ENCODE data around the gene NCKAP5. TPM values are rescaled to one million over a fixed set of nuclear protein-coding genes. Genes with fewer than 3 reads are reported as not detected.

The NCKAP5 gene
- polyA plus RNA-seq, 2 of the 4 experiments (the other 2 are of a cell fraction) = 3.0 to 4.1 TPM

GRCh38 chr2:132677661-132678060 is 890.6 kb downstream of the NCKAP5 start:
- no peak for FAIRE-seq
- Histone ChIP-seq H3K27ac (0 out of 6 replicates have a peak overlapping the region, but pooled peaks of 1 of the 2 experiments have one; percentile 22), H3K4me3 (no peak overlapping the region), H3K4me2 (no peak overlapping the region), H3K4me1 (peaks cover 9% of the 10 kb centered on the region; the same call in 1 of the 3 replicates), H3K9me3 (no peaks in the 10 kb centered on the region)
- no peak for ATAC-seq
- no peak for DNase-seq (ENCODE audit: low read depth in 1 of 2, low spot score in 1 of 2)
- WGBS (ENCODE audit: missing lambda C conversion rate) = 46% methylated on average over 5 of the region's 5 CpGs
- ChIA-PET POLR2A (no interaction called here), CTCF (interaction anchor here (0.7 to 2.5 kb wide), 8 partner anchors 8 to 1102 kb away, joined by 3 to 8 read pairs (median 4); no protein-coding TSS in a partner anchor)
- no peak for TF ChIP-seq MYC (IDR thresholded peaks at IDR 0.05; ENCODE audit: borderline replicate concordance, low read length)

DNA sequence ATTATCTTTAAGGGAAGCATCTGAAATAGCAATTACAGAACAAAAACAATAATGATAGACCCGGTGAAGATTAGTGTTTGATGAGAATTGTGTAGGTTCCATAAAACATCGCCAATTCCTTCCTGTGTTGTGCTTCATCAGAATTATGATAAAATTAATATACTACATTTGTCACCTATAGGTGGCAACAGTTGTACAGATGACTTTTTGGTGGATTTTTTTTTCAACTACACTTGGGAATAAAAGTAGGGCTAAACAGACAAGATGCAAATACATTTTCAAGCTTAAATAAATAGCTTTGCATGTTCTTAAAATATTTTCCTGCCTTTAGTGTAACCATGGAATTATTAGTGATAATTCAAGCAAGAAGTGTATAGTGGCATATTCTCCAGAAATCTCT is 891.3 kb downstream of the NCKAP5 start:
- ChIA-PET POLR2A (no interaction called here), CTCF (interaction anchor here (0.7 to 2.5 kb wide), 10 partner anchors 8 to 1103 kb away, joined by 3 to 8 read pairs (median 3); no protein-coding TSS in a partner anchor)
- no peaks in the 10 kb centered on the region for H3K9me3 ChIP-seq
- FAIRE-seq = no peak
- H3K4me2 ChIP-seq = no peak overlapping the region
- H3K27ac ChIP-seq = no peak overlapping the region
- WGBS (ENCODE audit: missing lambda C conversion rate) = 18% methylated on average over 2 of the region's 2 CpGs
- H3K4me1 ChIP-seq = peaks cover 13% of the 10 kb centered on the region
- TF ChIP-seq NPAS2 (CRISPR knock-in tag; IDR thresholded peaks at IDR 0.05; ENCODE audit: borderline replicate concordance) (no peak), GATA3 (IDR thresholded peaks at IDR 0.05; ENCODE audit: borderline replicate concordance) (no peak), KDM1A (IDR thresholded peaks at IDR 0.05; ENCODE audit: low read depth) (no peak), RFX5 (IDR thresholded peaks at IDR 0.05) (no peak), PHF8 (IDR thresholded peaks at IDR 0.05; ENCODE audit: borderline replicate concordance, low read depth) (no peak), ZSCAN20 (CRISPR knock-in tag; IDR thresholded peaks at IDR 0.05) (no peak), SMC3 (IDR thresholded peaks at IDR 0.05) (peak; percentile 55), RCOR1 (IDR thresholded peaks at IDR 0.05; ENCODE audit: low read depth, low read length) (no peak), HOXB5 (CRISPR knock-in tag; IDR thresholded peaks at IDR 0.05) (no peak), RAD21 (conservative IDR thresholded peaks at IDR 0.05 in 1 of 2, IDR thresholded peaks at IDR 0.05 in 1 of 2) (peak; percentile 56 to 63)
- TF ChIP-seq, protein P1, sequence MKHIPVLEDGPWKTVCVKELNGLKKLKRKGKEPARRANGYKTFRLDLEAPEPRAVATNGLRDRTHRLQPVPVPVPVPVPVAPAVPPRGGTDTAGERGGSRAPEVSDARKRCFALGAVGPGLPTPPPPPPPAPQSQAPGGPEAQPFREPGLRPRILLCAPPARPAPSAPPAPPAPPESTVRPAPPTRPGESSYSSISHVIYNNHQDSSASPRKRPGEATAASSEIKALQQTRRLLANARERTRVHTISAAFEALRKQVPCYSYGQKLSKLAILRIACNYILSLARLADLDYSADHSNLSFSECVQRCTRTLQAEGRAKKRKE (CRISPR knock-in tag; IDR thresholded peaks at IDR 0.05; ENCODE audit: low read depth) = no peak
- TF ChIP-seq, protein P2, sequence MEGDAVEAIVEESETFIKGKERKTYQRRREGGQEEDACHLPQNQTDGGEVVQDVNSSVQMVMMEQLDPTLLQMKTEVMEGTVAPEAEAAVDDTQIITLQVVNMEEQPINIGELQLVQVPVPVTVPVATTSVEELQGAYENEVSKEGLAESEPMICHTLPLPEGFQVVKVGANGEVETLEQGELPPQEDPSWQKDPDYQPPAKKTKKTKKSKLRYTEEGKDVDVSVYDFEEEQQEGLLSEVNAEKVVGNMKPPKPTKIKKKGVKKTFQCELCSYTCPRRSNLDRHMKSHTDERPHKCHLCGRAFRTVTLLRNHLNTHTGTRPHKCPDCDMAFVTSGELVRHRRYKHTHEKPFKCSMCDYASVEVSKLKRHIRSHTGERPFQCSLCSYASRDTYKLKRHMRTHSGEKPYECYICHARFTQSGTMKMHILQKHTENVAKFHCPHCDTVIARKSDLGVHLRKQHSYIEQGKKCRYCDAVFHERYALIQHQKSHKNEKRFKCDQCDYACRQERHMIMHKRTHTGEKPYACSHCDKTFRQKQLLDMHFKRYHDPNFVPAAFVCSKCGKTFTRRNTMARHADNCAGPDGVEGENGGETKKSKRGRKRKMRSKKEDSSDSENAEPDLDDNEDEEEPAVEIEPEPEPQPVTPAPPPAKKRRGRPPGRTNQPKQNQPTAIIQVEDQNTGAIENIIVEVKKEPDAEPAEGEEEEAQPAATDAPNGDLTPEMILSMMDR (IDR thresholded peaks at IDR 0.05) = peak; percentile 52
- TF ChIP-seq, protein P3, sequence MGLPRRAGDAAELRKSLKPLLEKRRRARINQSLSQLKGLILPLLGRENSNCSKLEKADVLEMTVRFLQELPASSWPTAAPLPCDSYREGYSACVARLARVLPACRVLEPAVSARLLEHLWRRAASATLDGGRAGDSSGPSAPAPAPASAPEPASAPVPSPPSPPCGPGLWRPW (IDR thresholded peaks at IDR 0.05) = no peak
- DNase-seq (ENCODE audit: low read depth in 1 of 2, low spot score in 1 of 2) = no peak
- ATAC-seq = peak in 1 of 2 experiments; percentile 43; a peak in 1 of 6 replicates
- H3K4me3 ChIP-seq = no peak overlapping the region

- FAIRE-seq (no peak), ATAC-seq (peak; percentile 15 to 42)
- CTCF ChIA-PET = interaction anchor here (1.5 kb wide), 1 partner anchor 14 kb away, joined by 3 read pairs; no protein-coding TSS in a partner anchor
Observed at GRCh38 chr2:132671151-132671835, 897.0 kb downstream of the NCKAP5 start.

More at GRCh38 chr2:132671151-132671835, 897.0 kb downstream of the NCKAP5 start:
- H3K9me3 ChIP-seq = no peaks in the 10 kb centered on the region
- TF ChIP-seq JUNB (IDR thresholded peaks at IDR 0.05) (peak; percentile 78), ZC3H11A (IDR thresholded peaks at IDR 0.05) (no peak), GATA3 (IDR thresholded peaks at IDR 0.05; ENCODE audit: borderline replicate concordance) (peak; percentile 22; the same call in 1 of the 2 replicates), FOSL2 (IDR thresholded peaks at IDR 0.05) (peak; percentile 67; the same call in 1 of the 2 replicates), FOSL2 (CRISPR knock-in tag; IDR thresholded peaks at IDR 0.05) (peak; percentile 55), JUN (IDR thresholded peaks at IDR 0.05) (peak in 1 of 2 experiments; percentile 42; a peak in 1 of 5 replicates), RARB (CRISPR knock-in tag; IDR thresholded peaks at IDR 0.05) (no peak), ZNF302 (CRISPR knock-in tag; IDR thresholded peaks at IDR 0.05) (no peak), POLR2A (IDR thresholded peaks at IDR 0.05; ENCODE audit: low read length) (no peak)
- DNase-seq (ENCODE audit: low read depth in 1 of 2, low spot score in 1 of 2) = peak; percentile 16 to 67
- H3K4me3 ChIP-seq = peak overlapping the region; percentile 60
- POLR2A ChIA-PET = no interaction called here
- 11% methylated on average over 23 of the region's 23 CpGs for WGBS (ENCODE audit: missing lambda C conversion rate)
- H3K4me2 ChIP-seq = peak overlapping the region; percentile 99
- H3K27ac ChIP-seq = peak overlapping the region; percentile 63 to 86
- H3K4me1 ChIP-seq = peaks cover 13% of the 10 kb centered on the region

All from A549 (cell line).